ENCODE results near the gene FUT2. TPM values are rescaled to one million over a fixed set of nuclear protein-coding genes. Genes with fewer than 3 reads are reported as not detected.

FUT2 gene
- total and polyA plus RNA-seq, 2 of the 13 experiments (the other 11 are each of a cell fraction or from before 2014, with no cell fraction given) = 0.07 TPM; not detected in 1

DNA sequence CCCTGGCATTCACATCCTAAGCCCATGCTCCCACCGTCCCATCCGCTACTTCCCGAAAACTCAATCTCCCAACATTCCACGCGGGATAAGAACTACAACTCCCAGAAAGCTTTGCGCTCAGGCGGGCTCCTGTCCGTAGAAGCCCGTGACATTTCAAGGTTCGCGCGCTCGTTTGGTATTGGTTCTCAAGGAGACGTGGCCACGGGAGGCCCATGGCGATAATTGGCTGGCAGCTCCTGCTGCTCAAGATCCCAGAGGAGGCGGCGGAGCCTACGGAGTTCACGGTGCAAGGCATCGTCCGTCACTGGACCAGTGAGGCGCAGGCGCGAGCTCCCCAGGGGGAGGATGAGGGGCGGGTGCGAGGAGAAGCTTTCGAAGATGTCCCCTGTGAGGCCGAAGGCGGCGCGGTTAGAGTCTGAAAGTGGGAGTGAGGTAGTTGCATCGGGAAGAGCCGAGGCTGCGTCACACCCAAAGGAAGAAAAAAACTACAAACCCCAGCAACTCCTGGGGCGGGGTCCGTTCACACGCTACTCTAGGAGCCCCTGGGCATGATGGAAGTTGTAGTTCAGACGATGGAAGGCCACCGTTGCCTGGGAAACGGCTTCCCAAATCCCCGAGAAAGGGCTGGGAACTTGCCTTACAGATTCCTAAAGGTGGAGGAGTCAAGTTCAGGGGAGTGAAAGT, 25.0 kb downstream of the FUT2 start (continued):
- TF ChIP-seq, protein P1, sequence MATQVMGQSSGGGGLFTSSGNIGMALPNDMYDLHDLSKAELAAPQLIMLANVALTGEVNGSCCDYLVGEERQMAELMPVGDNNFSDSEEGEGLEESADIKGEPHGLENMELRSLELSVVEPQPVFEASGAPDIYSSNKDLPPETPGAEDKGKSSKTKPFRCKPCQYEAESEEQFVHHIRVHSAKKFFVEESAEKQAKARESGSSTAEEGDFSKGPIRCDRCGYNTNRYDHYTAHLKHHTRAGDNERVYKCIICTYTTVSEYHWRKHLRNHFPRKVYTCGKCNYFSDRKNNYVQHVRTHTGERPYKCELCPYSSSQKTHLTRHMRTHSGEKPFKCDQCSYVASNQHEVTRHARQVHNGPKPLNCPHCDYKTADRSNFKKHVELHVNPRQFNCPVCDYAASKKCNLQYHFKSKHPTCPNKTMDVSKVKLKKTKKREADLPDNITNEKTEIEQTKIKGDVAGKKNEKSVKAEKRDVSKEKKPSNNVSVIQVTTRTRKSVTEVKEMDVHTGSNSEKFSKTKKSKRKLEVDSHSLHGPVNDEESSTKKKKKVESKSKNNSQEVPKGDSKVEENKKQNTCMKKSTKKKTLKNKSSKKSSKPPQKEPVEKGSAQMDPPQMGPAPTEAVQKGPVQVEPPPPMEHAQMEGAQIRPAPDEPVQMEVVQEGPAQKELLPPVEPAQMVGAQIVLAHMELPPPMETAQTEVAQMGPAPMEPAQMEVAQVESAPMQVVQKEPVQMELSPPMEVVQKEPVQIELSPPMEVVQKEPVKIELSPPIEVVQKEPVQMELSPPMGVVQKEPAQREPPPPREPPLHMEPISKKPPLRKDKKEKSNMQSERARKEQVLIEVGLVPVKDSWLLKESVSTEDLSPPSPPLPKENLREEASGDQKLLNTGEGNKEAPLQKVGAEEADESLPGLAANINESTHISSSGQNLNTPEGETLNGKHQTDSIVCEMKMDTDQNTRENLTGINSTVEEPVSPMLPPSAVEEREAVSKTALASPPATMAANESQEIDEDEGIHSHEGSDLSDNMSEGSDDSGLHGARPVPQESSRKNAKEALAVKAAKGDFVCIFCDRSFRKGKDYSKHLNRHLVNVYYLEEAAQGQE (IDR thresholded peaks at IDR 0.05; ENCODE audit: borderline replicate concordance in 1 of 2, low read depth in 1 of 2, low read length in 2 of 2) = no peak
- TF ChIP-seq ZNF674 (CRISPR knock-in tag; IDR thresholded peaks at IDR 0.05; ENCODE audit: low read depth) (no peak), NFYB (CRISPR knock-in tag; IDR thresholded peaks at IDR 0.05) (peak; percentile 99), RORA (CRISPR knock-in tag; IDR thresholded peaks at IDR 0.05) (no peak), ZNF501 (CRISPR knock-in tag; IDR thresholded peaks at IDR 0.05) (peak; percentile 68), NR3C1 (CRISPR knock-in tag; IDR thresholded peaks at IDR 0.05) (no peak), PHF21A (CRISPR knock-in tag; IDR thresholded peaks at IDR 0.05) (peak; percentile 17; the same call in 1 of the 2 replicates), SP1 (IDR thresholded peaks at IDR 0.05) (no peak), SP1 (CRISPR knock-in tag; IDR thresholded peaks at IDR 0.05) (peak; percentile 50; the same call in 1 of the 2 replicates), ETV5 (CRISPR knock-in tag; IDR thresholded peaks at IDR 0.05; ENCODE audit: borderline replicate concordance) (peak; percentile 8; the same call in 1 of the 2 replicates), ZSCAN9 (CRISPR knock-in tag; IDR thresholded peaks at IDR 0.05; ENCODE audit: borderline replicate concordance) (peak; percentile 28; the same call in 1 of the 2 replicates), CREM (IDR thresholded peaks at IDR 0.05) (peak; percentile 96), CREM (CRISPR knock-in tag; IDR thresholded peaks at IDR 0.05) (no peak), ZFP36 (IDR thresholded peaks at IDR 0.05; ENCODE audit: borderline replicate concordance, low read depth, low read length, partially characterized antibody) (no peak), NKX3-1 (CRISPR knock-in tag; IDR thresholded peaks at IDR 0.05) (no peak), GABPA (IDR thresholded peaks at IDR 0.05; ENCODE audit: low read depth, low read length) (no peak), GABPA (CRISPR knock-in tag; IDR thresholded peaks at IDR 0.05; ENCODE audit: low read depth) (peak; percentile 78), ASH2L (IDR thresholded peaks at IDR 0.05; ENCODE audit: insufficient read length, low read depth, low read length) (no peak), HCFC1 (IDR thresholded peaks at IDR 0.05; ENCODE audit: low read depth, low read length) (peak; percentile 97)
- TF ChIP-seq, protein P2, sequence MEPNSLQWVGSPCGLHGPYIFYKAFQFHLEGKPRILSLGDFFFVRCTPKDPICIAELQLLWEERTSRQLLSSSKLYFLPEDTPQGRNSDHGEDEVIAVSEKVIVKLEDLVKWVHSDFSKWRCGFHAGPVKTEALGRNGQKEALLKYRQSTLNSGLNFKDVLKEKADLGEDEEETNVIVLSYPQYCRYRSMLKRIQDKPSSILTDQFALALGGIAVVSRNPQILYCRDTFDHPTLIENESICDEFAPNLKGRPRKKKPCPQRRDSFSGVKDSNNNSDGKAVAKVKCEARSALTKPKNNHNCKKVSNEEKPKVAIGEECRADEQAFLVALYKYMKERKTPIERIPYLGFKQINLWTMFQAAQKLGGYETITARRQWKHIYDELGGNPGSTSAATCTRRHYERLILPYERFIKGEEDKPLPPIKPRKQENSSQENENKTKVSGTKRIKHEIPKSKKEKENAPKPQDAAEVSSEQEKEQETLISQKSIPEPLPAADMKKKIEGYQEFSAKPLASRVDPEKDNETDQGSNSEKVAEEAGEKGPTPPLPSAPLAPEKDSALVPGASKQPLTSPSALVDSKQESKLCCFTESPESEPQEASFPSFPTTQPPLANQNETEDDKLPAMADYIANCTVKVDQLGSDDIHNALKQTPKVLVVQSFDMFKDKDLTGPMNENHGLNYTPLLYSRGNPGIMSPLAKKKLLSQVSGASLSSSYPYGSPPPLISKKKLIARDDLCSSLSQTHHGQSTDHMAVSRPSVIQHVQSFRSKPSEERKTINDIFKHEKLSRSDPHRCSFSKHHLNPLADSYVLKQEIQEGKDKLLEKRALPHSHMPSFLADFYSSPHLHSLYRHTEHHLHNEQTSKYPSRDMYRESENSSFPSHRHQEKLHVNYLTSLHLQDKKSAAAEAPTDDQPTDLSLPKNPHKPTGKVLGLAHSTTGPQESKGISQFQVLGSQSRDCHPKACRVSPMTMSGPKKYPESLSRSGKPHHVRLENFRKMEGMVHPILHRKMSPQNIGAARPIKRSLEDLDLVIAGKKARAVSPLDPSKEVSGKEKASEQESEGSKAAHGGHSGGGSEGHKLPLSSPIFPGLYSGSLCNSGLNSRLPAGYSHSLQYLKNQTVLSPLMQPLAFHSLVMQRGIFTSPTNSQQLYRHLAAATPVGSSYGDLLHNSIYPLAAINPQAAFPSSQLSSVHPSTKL (CRISPR knock-in tag; IDR thresholded peaks at IDR 0.05) = peak; percentile 10; the same call in 1 of the 2 replicates
- TF ChIP-seq, protein P3, sequence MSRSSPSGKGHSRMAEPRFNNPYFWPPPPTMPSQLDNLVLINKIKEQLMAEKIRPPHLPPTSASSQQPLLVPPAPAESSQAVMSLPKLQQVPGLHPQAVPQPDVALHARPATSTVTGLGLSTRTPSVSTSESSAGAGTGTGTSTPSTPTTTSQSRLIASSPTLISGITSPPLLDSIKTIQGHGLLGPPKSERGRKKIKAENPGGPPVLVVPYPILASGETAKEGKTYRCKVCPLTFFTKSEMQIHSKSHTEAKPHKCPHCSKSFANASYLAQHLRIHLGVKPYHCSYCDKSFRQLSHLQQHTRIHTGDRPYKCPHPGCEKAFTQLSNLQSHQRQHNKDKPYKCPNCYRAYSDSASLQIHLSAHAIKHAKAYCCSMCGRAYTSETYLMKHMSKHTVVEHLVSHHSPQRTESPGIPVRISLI (CRISPR knock-in tag; IDR thresholded peaks at IDR 0.05; ENCODE audit: borderline replicate concordance) = peak; percentile 37; the same call in 1 of the 2 replicates
